ENCODE results near the gene PTAFR.

Gene PTAFR, protein sequence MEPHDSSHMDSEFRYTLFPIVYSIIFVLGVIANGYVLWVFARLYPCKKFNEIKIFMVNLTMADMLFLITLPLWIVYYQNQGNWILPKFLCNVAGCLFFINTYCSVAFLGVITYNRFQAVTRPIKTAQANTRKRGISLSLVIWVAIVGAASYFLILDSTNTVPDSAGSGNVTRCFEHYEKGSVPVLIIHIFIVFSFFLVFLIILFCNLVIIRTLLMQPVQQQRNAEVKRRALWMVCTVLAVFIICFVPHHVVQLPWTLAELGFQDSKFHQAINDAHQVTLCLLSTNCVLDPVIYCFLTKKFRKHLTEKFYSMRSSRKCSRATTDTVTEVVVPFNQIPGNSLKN

DNA sequence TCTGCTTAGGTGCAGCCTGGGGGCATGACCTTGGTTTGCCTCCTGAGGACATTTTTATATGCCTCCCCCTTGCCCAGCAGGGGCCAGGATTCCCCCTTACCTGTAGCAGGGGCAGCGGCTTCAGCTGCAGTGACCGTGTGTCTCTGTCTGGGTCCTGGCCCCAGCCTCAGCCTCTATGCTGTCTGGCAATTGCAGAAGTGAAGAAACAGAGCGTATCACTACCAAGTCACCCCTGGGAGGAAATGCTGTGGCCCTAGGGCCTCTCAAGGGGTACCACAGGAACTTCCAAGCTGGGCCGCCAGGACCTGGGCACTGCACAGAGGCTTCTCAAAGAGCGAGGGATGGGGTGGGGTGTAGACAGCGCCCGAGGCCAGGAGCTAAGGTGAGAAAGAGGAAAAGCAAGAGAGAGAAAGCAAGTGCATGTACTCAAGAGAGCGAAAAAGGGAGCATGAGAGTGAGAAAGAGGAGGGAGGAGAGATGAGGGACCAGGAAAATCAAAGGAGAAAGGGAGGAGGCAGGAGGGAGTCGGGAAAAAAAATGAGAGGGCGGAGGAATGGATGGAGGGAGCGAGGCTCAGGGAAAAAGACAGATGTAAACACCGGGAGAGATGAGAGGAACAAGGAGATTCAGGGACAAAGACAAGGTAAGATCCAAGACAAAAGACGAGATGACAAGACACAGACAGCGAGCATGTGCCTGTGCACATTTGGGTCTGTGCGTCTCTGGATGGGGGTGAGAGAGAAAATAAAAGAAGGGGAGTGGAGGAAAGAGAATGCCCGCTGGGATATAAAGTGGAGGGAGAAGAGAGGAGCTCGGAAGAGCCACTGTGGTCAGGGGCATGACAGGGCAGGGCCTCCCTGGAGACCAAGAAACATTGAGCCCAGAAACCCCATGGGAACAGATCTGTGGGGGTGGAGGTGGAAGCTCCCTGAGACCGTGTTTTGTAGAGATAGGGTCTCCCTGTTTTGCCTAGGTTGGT is at the start of gene PTAFR:
TSS of gene PTAFR (minus strand) at position 199 of the 979 bp plus-strand sequence. CDS start 25,669 bp downstream, outside the sequence.
- TF ChIP-seq, protein P1, sequence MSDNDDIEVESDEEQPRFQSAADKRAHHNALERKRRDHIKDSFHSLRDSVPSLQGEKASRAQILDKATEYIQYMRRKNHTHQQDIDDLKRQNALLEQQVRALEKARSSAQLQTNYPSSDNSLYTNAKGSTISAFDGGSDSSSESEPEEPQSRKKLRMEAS (IDR thresholded peaks at IDR 0.05; ENCODE audit: low read depth, low read length), result peak; percentile 57; the same call in 1 of the 2 replicates
- TF ChIP-seq POLR2A (IDR thresholded peaks at IDR 0.05; ENCODE audit: extremely low read depth, insufficient read length) (no peak), MYC (IDR thresholded peaks at IDR 0.05; ENCODE audit: low read depth, low read length) (no peak)
- TF ChIP-seq, protein P2, sequence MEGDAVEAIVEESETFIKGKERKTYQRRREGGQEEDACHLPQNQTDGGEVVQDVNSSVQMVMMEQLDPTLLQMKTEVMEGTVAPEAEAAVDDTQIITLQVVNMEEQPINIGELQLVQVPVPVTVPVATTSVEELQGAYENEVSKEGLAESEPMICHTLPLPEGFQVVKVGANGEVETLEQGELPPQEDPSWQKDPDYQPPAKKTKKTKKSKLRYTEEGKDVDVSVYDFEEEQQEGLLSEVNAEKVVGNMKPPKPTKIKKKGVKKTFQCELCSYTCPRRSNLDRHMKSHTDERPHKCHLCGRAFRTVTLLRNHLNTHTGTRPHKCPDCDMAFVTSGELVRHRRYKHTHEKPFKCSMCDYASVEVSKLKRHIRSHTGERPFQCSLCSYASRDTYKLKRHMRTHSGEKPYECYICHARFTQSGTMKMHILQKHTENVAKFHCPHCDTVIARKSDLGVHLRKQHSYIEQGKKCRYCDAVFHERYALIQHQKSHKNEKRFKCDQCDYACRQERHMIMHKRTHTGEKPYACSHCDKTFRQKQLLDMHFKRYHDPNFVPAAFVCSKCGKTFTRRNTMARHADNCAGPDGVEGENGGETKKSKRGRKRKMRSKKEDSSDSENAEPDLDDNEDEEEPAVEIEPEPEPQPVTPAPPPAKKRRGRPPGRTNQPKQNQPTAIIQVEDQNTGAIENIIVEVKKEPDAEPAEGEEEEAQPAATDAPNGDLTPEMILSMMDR (IDR thresholded peaks at IDR 0.05; ENCODE audit: low read depth, low read length), result no peak
- H3K4me3 ChIP-seq (ENCODE audit: low read depth, low read length), result peak within 1 kb of the TSS; percentile 53
- DNase-seq (ENCODE audit: low read depth), result peak; percentile 90

DNA sequence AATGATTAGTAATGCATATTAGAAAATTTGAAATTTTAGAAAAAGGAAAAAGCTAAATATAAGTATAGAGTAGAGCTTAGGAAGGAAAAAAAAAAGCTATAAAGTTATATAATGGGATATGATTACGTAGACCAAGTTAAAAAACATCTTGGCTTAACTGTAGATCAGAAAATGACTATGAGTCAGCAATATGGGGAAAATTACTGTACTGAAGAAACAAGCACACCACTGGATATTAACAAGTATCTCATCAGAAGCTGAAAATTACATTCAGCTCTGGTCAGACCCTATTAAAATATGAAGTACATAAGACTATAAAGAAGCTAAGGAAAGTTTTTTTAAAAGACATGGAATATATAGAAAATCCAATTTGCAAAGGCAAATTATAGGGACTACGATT is 36.8 kb upstream of the PTAFR start:
- DNase-seq (ENCODE audit: low read depth), result no peak
- TF ChIP-seq, protein P1 (IDR thresholded peaks at IDR 0.05; ENCODE audit: low read depth, low read length), result no peak
- no peak for TF ChIP-seq MYC (IDR thresholded peaks at IDR 0.05; ENCODE audit: low read depth, low read length)
- TF ChIP-seq, protein P2 (IDR thresholded peaks at IDR 0.05; ENCODE audit: low read depth, low read length), result no peak
- TF ChIP-seq POLR2A (IDR thresholded peaks at IDR 0.05; ENCODE audit: extremely low read depth, insufficient read length), result no peak

DNA sequence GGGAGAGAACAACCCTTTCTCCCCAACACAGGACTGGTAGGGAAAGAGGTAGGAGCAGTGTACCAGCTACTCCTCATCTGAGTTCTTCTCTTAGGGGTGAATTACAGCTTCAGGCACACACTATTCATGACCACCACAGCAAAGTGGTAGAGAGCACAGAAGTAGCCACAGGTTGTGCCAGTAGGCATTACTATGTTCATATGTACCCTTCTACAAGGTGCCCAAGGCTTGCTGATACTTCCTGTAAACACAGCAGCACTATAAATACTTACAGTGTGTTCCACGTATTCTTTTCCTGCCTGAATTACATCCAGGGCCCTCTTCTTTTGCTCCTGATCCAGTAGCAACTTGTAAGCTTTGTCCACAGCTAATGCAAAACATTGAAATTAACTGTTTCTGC is 33.2 kb upstream of the PTAFR start:
- no peak for DNase-seq (ENCODE audit: low read depth)
- TF ChIP-seq MYC (IDR thresholded peaks at IDR 0.05; ENCODE audit: low read depth, low read length) (no peak), POLR2A (IDR thresholded peaks at IDR 0.05; ENCODE audit: extremely low read depth, insufficient read length) (no peak)
- TF ChIP-seq, protein P1 (IDR thresholded peaks at IDR 0.05; ENCODE audit: low read depth, low read length), result no peak
- TF ChIP-seq, protein P2 (IDR thresholded peaks at IDR 0.05; ENCODE audit: low read depth, low read length), result no peak
- no peak overlapping the region for H3K4me3 ChIP-seq (ENCODE audit: low read depth, low read length)

More for the DNA sequence above, 36.8 kb upstream of the PTAFR start:
- no peak overlapping the region for H3K4me3 ChIP-seq (ENCODE audit: low read depth, low read length)

DNA sequence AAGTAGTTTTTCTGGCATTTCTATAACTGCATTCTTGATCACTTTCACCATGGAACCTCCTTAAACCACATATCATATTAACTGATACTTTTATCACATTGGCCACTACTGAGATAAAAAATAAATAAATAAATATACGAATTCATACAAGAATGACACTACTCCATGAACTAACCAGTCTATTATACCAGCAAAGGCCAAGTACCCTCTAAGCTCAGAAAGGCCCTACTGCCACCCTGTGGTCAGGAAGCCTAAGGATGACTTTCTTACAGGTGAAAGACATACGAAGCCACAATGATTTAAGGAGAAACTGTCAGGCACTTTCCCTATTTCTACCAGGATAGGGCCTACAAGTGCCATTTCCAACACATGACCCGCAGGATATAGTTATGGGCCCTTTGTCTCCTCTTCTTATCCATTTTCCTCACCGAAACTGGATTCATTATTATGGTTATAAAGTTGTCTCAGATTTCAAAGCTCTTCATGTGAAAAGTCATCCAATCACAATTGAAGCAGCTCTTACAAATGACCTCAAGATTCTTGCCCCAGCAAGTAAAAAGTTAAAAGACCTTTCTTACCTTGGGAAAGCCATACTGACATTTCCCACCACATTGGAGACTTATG is 32.4 kb upstream of the PTAFR start:
- TF ChIP-seq MYC (IDR thresholded peaks at IDR 0.05; ENCODE audit: low read depth, low read length) (no peak), POLR2A (IDR thresholded peaks at IDR 0.05; ENCODE audit: extremely low read depth, insufficient read length) (no peak)
- TF ChIP-seq, protein P2 (IDR thresholded peaks at IDR 0.05; ENCODE audit: low read depth, low read length), result peak; percentile 72
- TF ChIP-seq, protein P1 (IDR thresholded peaks at IDR 0.05; ENCODE audit: low read depth, low read length), result no peak
- no peak overlapping the region for H3K4me3 ChIP-seq (ENCODE audit: low read depth, low read length)
- peak; percentile 76 for DNase-seq (ENCODE audit: low read depth)

DNA sequence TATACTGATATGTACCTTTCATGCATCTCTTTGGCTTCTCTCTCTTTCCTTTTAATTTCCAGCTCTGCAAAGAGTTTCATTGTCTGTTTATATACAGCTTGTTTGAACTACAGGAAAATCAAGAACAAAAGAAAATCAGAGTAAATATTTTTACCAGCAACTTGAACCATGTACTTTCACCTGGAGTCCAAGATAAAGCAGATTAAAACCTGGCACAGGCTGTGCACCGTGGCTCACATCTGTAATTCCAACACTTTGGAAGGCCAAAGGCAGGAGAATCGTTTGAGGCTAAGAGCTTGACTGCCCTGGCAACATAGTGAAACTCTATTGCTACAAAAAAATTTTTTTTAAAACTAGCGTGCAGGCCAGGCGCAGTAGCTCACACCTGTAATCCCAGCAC is 28.8 kb upstream of the PTAFR start:
- H3K4me3 ChIP-seq (ENCODE audit: low read depth, low read length), result no peak overlapping the region
- TF ChIP-seq, protein P2 (IDR thresholded peaks at IDR 0.05; ENCODE audit: low read depth, low read length), result no peak
- TF ChIP-seq MYC (IDR thresholded peaks at IDR 0.05; ENCODE audit: low read depth, low read length) (no peak), POLR2A (IDR thresholded peaks at IDR 0.05; ENCODE audit: extremely low read depth, insufficient read length) (no peak)
- TF ChIP-seq, protein P1 (IDR thresholded peaks at IDR 0.05; ENCODE audit: low read depth, low read length), result no peak
- no peak for DNase-seq (ENCODE audit: low read depth)
